Measurements from ENCODE around the gene TSPAN13. TPM values are rescaled to one million over a fixed set of nuclear protein-coding genes. Genes with fewer than 3 reads are reported as not detected.
A peak's percentile ranks its signal among the peaks of the same experiment; 100 is the strongest.

Gene TSPAN13
- total RNA-seq, 1 experiment from 2014 or later, result 31.1 TPM

DNA sequence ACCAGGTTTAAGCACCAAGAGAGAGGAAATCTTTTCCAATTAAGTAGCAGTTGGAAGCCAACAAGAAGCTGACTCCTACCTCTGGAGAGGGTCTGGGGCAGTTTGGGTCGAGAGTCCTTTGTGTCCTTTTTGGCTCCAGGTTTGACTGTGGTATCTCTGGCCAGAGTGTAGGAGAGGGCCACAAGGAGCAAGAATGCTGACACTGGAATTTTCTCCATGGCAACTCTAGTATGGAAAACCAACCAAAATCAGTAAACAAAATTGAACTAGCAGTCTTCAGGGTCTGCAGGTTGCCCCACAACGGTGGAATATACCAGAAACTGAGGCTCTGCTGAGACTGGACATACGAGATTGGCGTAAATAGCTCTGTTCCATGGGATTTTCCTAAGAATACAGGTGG lies 48.0 kb downstream of the TSPAN13 start:
- H3F3A ChIP-seq (ENCODE audit: insufficient read depth, low read depth), result peaks cover 29% of the 10 kb centered on the region
- H3K79me2 ChIP-seq (ENCODE audit: low read depth), result peaks cover 10% of the 10 kb centered on the region
- H3K36me3 ChIP-seq (ENCODE audit: low read depth), result peaks cover 37% of the 10 kb centered on the region
- peak overlapping the region; percentile 10; the same call in 1 of the 2 replicates for H3K4me2 ChIP-seq
- BruUV-seq (replicated peaks), result no TSS peak
- no peak for TF ChIP-seq EZH2 (IDR thresholded peaks at IDR 0.05; ENCODE audit: low read depth)
- TF ChIP-seq, protein P1, sequence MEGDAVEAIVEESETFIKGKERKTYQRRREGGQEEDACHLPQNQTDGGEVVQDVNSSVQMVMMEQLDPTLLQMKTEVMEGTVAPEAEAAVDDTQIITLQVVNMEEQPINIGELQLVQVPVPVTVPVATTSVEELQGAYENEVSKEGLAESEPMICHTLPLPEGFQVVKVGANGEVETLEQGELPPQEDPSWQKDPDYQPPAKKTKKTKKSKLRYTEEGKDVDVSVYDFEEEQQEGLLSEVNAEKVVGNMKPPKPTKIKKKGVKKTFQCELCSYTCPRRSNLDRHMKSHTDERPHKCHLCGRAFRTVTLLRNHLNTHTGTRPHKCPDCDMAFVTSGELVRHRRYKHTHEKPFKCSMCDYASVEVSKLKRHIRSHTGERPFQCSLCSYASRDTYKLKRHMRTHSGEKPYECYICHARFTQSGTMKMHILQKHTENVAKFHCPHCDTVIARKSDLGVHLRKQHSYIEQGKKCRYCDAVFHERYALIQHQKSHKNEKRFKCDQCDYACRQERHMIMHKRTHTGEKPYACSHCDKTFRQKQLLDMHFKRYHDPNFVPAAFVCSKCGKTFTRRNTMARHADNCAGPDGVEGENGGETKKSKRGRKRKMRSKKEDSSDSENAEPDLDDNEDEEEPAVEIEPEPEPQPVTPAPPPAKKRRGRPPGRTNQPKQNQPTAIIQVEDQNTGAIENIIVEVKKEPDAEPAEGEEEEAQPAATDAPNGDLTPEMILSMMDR (conservative IDR thresholded peaks at IDR 0.05), result no peak
- ChIA-PET POLR2A (ENCODE audit: unreplicated experiment) (interaction anchor here (0.6 to 0.9 kb wide), 3 partner anchors 207 to 496 kb away, joined by 3 to 11 read pairs (median 8); no protein-coding TSS in a partner anchor), CTCF (interaction anchor here (0.6 to 2.5 kb wide), 8 partner anchors 25 to 330 kb away, joined by 3 to 18 read pairs (median 5); no protein-coding TSS in a partner anchor)
- intact Hi-C loops (cut with micrococcal nuclease; ENCODE audit: unreplicated experiment), result loop anchor here (1.0 to 10.0 kb wide), 9 partner anchors 46 to 723 kb away; partner anchors contain the start of genes ANKMY2 and BZW2
- no peak for DNase-seq
- H3K4me1 ChIP-seq (replicated peaks; ENCODE audit: insufficient read depth), result peaks cover 54% of the 10 kb centered on the region
- H3K4me3 ChIP-seq, result no peak overlapping the region
- no peak overlapping the region for H2AFZ ChIP-seq
- H4K20me1 ChIP-seq (ENCODE audit: insufficient read depth), result no peaks in the 10 kb centered on the region
- no peaks in the 10 kb centered on the region for H3K27me3 ChIP-seq (ENCODE audit: insufficient read depth, low read depth)
- no peaks in the 10 kb centered on the region for H3K9me2 ChIP-seq (ENCODE audit: insufficient read depth)
- no peak overlapping the region for H3K27ac ChIP-seq
- H3K9me3 ChIP-seq (ENCODE audit: insufficient read depth, low read depth), result peaks cover 4% of the 10 kb centered on the region; the same call in 1 of the 2 replicates

DNA sequence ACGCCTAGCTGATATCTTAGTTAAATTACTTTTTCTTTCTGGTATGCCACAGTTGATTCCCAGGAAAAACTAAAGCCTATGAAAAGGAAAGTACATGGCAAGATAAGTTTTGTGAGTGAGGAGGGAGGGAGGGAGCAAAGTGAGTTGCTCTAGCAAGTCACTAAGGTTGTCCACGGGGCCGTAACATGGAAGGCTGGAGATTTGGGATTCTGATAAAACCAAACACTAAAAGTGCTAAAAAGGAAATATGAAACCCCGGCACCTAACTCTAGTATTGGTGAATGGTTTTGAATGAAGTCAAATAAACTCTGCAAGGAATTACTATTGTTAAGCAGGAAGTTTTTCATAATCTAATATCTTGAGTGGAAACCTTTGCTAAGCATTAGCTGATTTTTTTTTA lies 49.6 kb downstream of the TSPAN13 start:
- POLR2A ChIA-PET (ENCODE audit: unreplicated experiment), result no interaction called here
- no TSS peak for BruUV-seq (replicated peaks)
- peaks cover 55% of the 10 kb centered on the region for H3K4me1 ChIP-seq (replicated peaks; ENCODE audit: insufficient read depth)
- H3K9me3 ChIP-seq (ENCODE audit: insufficient read depth, low read depth), result peaks cover 4% of the 10 kb centered on the region; the same call in 1 of the 2 replicates
- no peaks in the 10 kb centered on the region for H3K9me2 ChIP-seq (ENCODE audit: insufficient read depth)
- intact Hi-C loops (cut with micrococcal nuclease; ENCODE audit: unreplicated experiment), result loop anchor here (5.0 to 10.0 kb wide), 3 partner anchors 156 to 502 kb away; partner anchors contain the start of genes ANKMY2 and BZW2
- H3K36me3 ChIP-seq (ENCODE audit: low read depth), result peaks cover 23% of the 10 kb centered on the region
- H3F3A ChIP-seq (ENCODE audit: insufficient read depth, low read depth), result peaks cover 29% of the 10 kb centered on the region
- peaks cover 10% of the 10 kb centered on the region for H3K79me2 ChIP-seq (ENCODE audit: low read depth)
- no peak overlapping the region for H2AFZ ChIP-seq
- no peaks in the 10 kb centered on the region for H4K20me1 ChIP-seq (ENCODE audit: insufficient read depth)
- H3K4me2 ChIP-seq, result peak overlapping the region; percentile 77
- H3K27ac ChIP-seq, result peak overlapping the region; percentile 67
- TF ChIP-seq, protein P1 (conservative IDR thresholded peaks at IDR 0.05), result no peak
- no peak for TF ChIP-seq EZH2 (IDR thresholded peaks at IDR 0.05; ENCODE audit: low read depth)
- H3K27me3 ChIP-seq (ENCODE audit: insufficient read depth, low read depth), result no peaks in the 10 kb centered on the region
- CTCF ChIA-PET, result interaction anchor here (0.8 to 2.5 kb wide), 2 partner anchors 114 to 638 kb away, joined by 10 to 18 read pairs; no protein-coding TSS in a partner anchor
- DNase-seq, result no peak
- H3K4me3 ChIP-seq, result peak overlapping the region; percentile 55

DNA sequence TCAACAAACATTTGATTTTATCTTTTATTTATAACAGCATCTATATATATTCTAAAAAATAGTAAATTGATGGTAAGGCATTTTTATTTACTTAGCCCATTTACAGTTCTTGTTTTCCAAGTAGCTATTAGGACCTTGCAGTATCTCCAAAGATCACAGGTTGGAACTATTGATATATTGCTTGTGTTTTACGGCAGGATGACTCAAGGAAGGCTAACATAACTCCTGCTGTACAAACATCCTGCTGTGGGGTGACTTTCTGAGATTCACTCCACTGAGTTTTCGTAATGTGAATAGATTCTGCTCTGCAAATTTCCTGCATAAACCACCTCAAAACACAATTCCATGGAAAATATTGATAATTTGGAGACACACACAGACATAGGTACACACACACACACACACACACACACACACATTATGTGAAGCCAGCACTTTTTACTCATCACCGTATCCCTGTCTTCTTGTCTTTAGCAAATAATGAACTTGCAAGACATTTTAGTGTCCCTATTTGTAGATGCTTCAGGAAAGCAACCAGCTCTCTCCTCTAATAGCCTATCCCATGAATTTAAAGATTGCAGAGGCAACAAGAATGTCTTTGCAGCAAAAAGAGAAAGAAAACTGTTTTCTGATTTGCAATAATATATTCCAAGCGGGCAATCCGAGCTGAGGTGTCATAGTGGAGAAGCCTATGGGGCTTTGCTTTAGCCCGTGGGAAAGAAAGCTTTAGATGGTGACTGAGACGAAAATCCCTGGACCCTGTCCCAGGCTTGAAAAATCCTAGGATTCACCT lies 50.5 kb downstream of the TSPAN13 start:
- H3K9me2 ChIP-seq (ENCODE audit: insufficient read depth), result no peaks in the 10 kb centered on the region
- H3F3A ChIP-seq (ENCODE audit: insufficient read depth, low read depth), result peaks cover 29% of the 10 kb centered on the region
- DNase-seq, result peak in 1 of 2 experiments; percentile 82
- ChIA-PET POLR2A (ENCODE audit: unreplicated experiment) (interaction anchor here (0.6 kb wide), 1 partner anchor 44 kb away, joined by 7 read pairs; no protein-coding TSS in a partner anchor), CTCF (interaction anchor here (0.6 to 0.8 kb wide), 2 partner anchors 84 to 637 kb away, joined by 6 to 10 read pairs; no protein-coding TSS in a partner anchor)
- H3K4me1 ChIP-seq (replicated peaks; ENCODE audit: insufficient read depth), result peaks cover 55% of the 10 kb centered on the region
- H3K36me3 ChIP-seq (ENCODE audit: low read depth), result peaks cover 16% of the 10 kb centered on the region
- H3K4me3 ChIP-seq, result peak overlapping the region; percentile 55
- peak overlapping the region; percentile 77 for H3K4me2 ChIP-seq
- peak overlapping the region; percentile 67 for H3K27ac ChIP-seq
- peaks cover 4% of the 10 kb centered on the region; the same call in 1 of the 2 replicates for H3K9me3 ChIP-seq (ENCODE audit: insufficient read depth, low read depth)
- peaks cover 10% of the 10 kb centered on the region for H3K79me2 ChIP-seq (ENCODE audit: low read depth)
- TSS peak; percentile 86 for BruUV-seq (replicated peaks)
- TF ChIP-seq, protein P1 (conservative IDR thresholded peaks at IDR 0.05), result no peak
- no peak for TF ChIP-seq EZH2 (IDR thresholded peaks at IDR 0.05; ENCODE audit: low read depth)
- no peaks in the 10 kb centered on the region for H3K27me3 ChIP-seq (ENCODE audit: insufficient read depth, low read depth)
- peak overlapping the region; percentile 1; the same call in 1 of the 2 replicates for H2AFZ ChIP-seq
- intact Hi-C loops (cut with micrococcal nuclease; ENCODE audit: unreplicated experiment), result loop anchor here (5.0 to 10.0 kb wide), 3 partner anchors 157 to 501 kb away; partner anchors contain the start of genes ANKMY2 and BZW2
- H4K20me1 ChIP-seq (ENCODE audit: insufficient read depth), result no peaks in the 10 kb centered on the region
